C4-2B (cell line): ENCODE measurements around the gene GPS1.

Experiments
- H3K27ac ChIP-seq: fragments of 450-650 bp; 2 replicates; pipeline ENCODE4 v1.5.1; 2017
- ZFX ChIP-seq: fragments of 450-650 bp; IDR thresholded peaks from 2 replicates; pipeline ENCODE4 v1.6.1; 2017
- TF ChIP-seq, protein P1 (sequence below): fragments of 450-650 bp; conservative IDR thresholded peaks from 2 replicates; pipeline ENCODE4 v1.5.1; 2017; ENCODE audit warnings: mild to moderate bottlenecking

Gene GPS1

DNA sequence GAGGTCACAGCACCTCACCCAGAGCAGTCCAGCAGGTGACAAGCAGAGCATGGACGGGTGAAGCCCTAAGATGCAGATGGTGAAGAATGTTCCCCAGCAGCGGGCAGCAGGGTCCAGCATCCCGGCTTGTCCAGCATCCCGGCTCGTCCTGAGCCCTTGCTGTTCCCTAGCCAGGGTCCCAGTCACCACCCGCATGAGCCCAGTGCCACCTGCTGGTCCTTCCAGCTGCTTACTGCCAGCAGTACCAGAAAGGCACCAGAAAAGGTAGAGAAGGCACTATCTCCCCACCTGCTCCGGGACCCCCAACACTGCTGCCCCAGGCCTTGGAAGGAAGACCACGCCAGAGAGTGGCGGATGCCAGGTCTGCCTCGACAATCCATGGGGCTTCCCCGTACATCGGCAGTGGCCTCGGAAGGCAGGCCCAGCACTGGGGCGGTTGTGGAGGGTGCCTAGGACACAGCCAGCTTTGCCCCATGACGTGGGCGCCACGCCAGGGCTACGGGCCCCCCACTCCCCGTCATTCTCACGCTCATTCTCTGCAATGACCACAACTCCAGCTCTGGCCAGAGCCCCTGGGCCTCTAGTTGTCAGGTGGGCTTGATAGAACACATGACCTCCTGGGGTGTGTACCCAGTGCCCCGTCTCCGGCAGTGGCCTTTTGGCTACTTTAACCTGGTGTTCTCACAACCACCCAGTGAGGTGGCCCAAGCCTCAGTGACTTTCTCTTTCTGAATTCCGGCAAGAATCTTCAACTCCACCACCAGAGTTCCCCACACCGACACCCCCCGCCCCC is 30.4 kb upstream of the GPS1 start:
- TF ChIP-seq ZFX = no peak
- TF ChIP-seq, protein P1, sequence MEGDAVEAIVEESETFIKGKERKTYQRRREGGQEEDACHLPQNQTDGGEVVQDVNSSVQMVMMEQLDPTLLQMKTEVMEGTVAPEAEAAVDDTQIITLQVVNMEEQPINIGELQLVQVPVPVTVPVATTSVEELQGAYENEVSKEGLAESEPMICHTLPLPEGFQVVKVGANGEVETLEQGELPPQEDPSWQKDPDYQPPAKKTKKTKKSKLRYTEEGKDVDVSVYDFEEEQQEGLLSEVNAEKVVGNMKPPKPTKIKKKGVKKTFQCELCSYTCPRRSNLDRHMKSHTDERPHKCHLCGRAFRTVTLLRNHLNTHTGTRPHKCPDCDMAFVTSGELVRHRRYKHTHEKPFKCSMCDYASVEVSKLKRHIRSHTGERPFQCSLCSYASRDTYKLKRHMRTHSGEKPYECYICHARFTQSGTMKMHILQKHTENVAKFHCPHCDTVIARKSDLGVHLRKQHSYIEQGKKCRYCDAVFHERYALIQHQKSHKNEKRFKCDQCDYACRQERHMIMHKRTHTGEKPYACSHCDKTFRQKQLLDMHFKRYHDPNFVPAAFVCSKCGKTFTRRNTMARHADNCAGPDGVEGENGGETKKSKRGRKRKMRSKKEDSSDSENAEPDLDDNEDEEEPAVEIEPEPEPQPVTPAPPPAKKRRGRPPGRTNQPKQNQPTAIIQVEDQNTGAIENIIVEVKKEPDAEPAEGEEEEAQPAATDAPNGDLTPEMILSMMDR = peak; percentile 77
- H3K27ac ChIP-seq = peak overlapping the region; percentile 99

DNA sequence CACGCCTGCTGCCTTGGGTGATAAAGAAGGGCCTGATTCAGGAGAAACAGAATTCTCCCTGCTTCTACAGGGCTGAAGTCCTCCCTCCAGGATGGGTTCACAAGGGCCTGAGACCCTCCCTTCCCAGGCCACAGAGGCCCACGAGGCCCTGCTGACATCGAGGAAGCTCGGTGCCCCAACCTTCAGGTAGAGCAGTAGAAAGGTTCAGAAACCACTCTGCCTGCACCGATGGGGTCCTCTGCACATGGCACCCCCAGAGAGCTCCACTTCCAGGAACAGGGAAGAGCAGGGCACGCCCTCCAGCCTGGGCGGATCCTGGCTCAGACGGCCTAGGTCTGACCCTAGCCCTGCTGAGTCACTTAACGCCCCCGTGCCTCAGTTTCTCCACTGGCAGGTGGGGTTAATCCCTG is 29.8 kb upstream of the GPS1 start:
- H3K27ac ChIP-seq = peak overlapping the region; percentile 99
- no peak for TF ChIP-seq ZFX
- TF ChIP-seq, protein P1 = no peak

DNA sequence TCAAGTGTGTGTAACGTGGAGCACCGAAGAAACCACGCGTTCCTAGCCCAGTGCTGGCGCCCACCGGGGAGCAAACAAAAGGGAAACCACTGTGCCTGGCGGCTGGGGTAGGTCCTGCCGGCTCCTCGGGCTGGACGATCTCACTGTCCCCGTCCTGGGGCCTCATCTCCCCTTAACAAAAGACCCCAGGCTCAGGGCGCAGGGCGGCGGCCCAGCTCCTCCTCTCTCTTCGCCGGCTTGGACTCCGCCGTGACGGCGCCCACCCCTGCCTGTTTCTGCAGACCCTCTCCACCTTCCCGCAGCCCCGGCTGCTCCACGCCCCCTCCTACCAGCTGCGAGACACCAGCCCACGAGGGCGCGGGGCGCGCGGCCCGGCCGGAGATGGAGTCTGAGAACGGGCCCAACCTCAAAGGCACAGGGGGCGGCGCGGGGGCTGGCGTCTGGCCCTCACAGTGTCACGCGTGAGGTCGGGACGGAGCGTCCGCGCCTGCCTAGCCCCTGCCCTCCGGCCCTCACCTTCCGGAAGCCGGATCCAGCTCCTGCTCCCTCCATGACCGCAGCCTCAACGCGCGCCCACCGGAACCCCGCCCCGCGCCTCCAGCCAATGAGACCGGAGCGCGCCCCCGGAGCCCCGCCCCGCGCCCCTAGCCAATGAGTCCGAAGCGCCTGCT is 29.3 kb upstream of the GPS1 start, which contains the start of gene CENPX:
Gene CENPX (minus strand): TSS at position 569 of the 671 bp plus-strand sequence. CDS start 17 bp downstream, at position 552.
- peak within 1 kb of the TSS; percentile 99 for H3K27ac ChIP-seq
- peak; percentile 43; the same call in 1 of the 2 replicates for TF ChIP-seq ZFX
- TF ChIP-seq, protein P1 = no peak

DNA sequence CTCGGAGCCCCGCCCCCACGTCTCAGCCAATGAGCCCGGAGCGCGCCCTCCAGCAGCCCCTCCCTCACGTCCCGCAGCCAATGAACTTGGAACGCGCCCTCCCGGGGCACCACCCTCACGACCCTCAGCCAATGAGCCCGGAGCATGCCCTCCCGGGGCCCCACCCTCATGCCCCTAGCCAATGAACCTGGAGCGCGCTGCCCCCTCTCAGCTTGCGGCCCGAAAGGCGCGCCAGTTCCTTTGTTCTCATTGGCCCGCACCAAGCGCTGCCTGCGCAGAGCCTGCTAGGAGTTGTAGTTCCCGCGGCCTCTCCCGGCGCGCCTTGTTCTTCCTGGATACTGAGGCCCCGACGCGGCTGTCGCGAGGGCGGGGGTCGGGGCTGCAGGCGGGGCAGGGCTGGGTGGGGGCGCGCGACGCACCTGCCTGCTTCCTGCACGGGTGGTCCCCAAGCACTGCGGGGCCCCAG is 28.7 kb upstream of the GPS1 start, which contains the start of gene LRRC45:
Gene LRRC45 (plus strand): TSS at position 325 of the 466 bp plus-strand sequence. CDS start 339 bp downstream, outside the sequence.
- TF ChIP-seq ZFX = no peak
- H3K27ac ChIP-seq = peak within 1 kb of the TSS; percentile 99

DNA sequence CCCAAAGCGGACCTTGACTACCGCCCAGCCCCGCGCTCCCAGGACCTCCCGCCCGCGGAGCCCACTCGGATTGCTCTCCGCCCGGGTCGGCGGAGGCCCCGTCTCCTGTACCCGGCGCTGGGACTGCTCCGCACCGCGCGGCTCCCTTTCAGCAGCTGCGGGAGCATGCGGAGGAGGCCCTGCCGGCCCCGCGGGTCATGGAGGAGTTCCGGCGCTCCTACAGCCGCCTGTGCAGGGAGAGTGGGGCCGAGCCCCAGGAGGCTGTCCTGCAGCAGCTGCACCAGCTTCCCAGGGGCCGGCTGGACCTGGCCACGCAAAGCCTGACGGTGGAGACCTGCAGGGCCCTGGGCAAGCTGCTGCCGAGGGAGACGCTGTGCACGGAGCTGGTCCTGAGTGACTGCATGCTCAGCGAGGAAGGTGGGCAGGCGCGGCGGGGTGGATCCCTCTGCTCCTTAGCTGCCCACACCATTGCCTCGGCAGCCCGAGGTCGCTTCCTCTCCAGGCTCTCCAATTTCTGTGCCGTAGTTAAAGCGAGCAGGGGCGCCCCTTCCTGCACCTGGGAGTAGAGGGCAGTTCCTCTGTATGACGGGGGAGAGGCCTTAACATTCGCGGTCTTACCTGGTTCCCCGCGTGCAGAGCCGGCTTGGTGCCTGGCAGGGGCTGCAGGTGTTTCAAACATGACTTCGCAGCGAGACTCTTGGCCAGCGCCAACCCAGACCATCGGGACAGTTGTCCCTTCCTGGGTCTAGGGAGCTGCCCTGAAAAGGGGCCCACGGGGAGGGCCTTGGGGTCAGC is 28.1 kb upstream of the GPS1 start:
- TF ChIP-seq, protein P1 = no peak
- TF ChIP-seq ZFX = peak; percentile 81
- peak overlapping the region; percentile 99 for H3K27ac ChIP-seq

DNA sequence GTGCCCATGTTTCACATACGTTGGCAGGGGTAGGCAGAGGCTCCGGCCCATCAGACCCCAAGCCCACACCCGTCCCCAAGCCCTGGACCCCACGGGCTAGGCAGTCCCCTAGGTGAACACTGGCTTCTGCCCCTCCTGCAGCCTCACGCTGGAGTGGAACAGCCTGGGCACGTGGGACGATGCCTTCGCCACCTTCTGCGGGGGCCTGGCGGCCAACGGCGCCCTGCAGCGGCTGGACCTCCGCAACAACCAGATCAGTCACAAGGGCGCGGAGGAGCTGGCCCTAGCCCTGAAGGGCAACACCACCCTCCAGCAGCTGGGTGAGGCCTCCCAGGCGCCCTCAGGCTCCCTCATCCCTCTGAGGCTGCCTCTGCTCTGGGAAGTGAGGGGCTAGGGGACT is 26.8 kb upstream of the GPS1 start:
- no peak for TF ChIP-seq ZFX
- TF ChIP-seq, protein P1 = no peak
- H3K27ac ChIP-seq = peak overlapping the region; percentile 99; the same call in 1 of the 2 replicates

DNA sequence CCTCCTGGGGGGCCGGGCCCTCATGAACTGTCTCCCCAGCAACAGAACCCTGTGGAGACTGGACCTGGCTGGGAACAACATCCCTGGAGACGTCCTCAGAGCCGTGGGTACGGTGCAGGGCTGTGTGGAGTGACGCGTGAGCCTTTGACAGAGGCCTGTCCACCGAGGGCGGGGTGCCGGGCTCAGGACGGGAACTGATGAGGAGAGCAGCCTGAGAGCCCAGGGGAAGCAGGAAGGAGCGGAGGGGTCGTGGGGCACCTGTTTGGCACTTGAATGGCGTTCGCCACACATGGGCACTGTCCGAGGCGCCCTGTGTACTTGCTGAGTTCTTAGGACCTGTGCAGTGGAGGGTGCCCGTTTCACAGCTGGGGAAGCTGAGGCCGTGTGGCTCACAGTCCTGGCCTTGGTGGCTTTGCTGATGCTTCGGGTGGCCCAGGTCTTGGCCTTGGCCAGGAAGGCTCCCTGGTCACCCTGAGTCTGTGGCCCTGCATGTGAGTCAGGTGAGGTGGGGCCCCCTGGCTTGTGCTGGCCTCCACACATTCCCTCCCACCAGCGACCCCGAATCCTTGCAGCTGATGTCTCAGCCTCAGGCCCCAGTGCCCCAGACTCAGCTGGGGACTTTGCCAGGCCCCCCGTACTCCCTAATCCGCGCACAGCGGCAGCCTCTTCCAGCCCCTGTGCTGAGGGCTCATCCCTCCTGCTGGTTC is 26.1 kb upstream of the GPS1 start:
- TF ChIP-seq, protein P1 = no peak
- TF ChIP-seq ZFX = no peak
- H3K27ac ChIP-seq = no peak overlapping the region; the same call in 1 of the 2 replicates
